ENCODE measurements around the gene MEA1.

Gene MEA1

GRCh38 chr6:43058531-43058930 lies 44.8 kb upstream of the MEA1 start:
- no peak for DNase-seq (ENCODE audit: low read depth)
- H3K4me3 ChIP-seq (ENCODE audit: low read length), result peak overlapping the region; percentile 95
- TF ChIP-seq CTCF (IDR thresholded peaks at IDR 0.05; ENCODE audit: insufficient read depth, low read depth, low read length, missing control alignments), result no peak

GRCh38 chr6:43055966-43056365 lies 42.2 kb upstream of the MEA1 start:
- no peak for DNase-seq (ENCODE audit: low read depth)
- no peak overlapping the region for H3K4me3 ChIP-seq (ENCODE audit: low read length)
- TF ChIP-seq CTCF (IDR thresholded peaks at IDR 0.05; ENCODE audit: insufficient read depth, low read depth, low read length, missing control alignments), result no peak

- peak overlapping the region; percentile 94 for H3K4me3 ChIP-seq (ENCODE audit: low read length)
- DNase-seq (ENCODE audit: low read depth), result no peak
- no peak for TF ChIP-seq CTCF (IDR thresholded peaks at IDR 0.05; ENCODE audit: insufficient read depth, low read depth, low read length, missing control alignments)
Measured at GRCh38 chr6:43054206-43054943, 40.6 kb upstream of the MEA1 start.

GRCh38 chr6:43053545-43054205 lies 39.9 kb upstream of the MEA1 start, which contains the start of gene CUL7:
Gene CUL7 (minus strand): TSS chr6:43053851. CDS start chr6:43052788, 1,063 bp downstream.
- H3K4me3 ChIP-seq (ENCODE audit: low read length), result peak within 1 kb of the TSS; percentile 94
- DNase-seq (ENCODE audit: low read depth), result peak; percentile 97
- TF ChIP-seq CTCF (IDR thresholded peaks at IDR 0.05; ENCODE audit: insufficient read depth, low read depth, low read length, missing control alignments), result no peak

GRCh38 chr6:43052842-43053544 lies 39.2 kb upstream of the MEA1 start:
- DNase-seq (ENCODE audit: low read depth), result peak; percentile 21
- peak overlapping the region; percentile 94 for H3K4me3 ChIP-seq (ENCODE audit: low read length)
- TF ChIP-seq CTCF (IDR thresholded peaks at IDR 0.05; ENCODE audit: insufficient read depth, low read depth, low read length, missing control alignments), result no peak

GRCh38 chr6:43052225-43052841 lies 38.6 kb upstream of the MEA1 start:
- H3K4me3 ChIP-seq (ENCODE audit: low read length), result peak overlapping the region; percentile 94
- no peak for TF ChIP-seq CTCF (IDR thresholded peaks at IDR 0.05; ENCODE audit: insufficient read depth, low read depth, low read length, missing control alignments)
- no peak for DNase-seq (ENCODE audit: low read depth)
